Measurements from ENCODE around the gene KCNIP4.

The KCNIP4 gene

DNA sequence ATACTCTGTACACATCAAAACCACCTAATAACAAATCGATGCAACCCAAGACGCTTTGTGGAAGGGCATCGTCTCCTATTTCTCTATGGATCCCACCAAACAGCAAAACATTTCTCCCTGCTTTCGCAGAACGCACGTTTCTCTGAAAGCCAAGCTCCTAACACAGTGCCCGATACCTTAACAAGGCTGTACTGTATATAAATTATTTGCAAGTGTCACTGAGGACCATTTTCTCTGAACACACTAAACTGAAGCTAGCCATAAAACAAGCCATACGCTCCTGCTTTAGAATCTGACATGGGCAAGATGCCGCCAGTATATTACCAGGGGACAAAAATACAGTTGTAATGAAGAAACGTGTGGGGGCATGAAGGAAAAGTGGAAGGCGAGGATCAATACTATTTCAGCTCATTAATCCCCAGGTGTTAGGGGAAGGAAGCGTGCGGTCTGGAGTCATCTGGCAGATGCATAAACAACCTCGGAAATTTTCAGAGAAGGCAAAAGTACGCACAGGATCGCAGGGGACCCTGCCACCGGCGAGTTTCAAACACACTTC, 703 bp downstream of the KCNIP4 start:
- Histone ChIP-seq H3K4me3 (no peak overlapping the region), H3K9ac (ENCODE audit: insufficient read length) (no peak overlapping the region), H3K27ac (no peak overlapping the region), H3K9me3 (ENCODE audit: low read depth, low read length) (no peaks in the 10 kb centered on the region), H3K36me3 (ENCODE audit: insufficient read depth, low read length) (no peaks in the 10 kb centered on the region)
- no peak for DNase-seq (ENCODE audit: low read depth, low spot score)
- no peak for TF ChIP-seq FOXP2 (optimal IDR thresholded peaks at IDR 0.05; ENCODE audit: control extremely low read depth, extremely low read length, insufficient read depth)
- TF ChIP-seq EZH2 (IDR thresholded peaks at IDR 0.05): no peak
- no peak for TF ChIP-seq POLR2AphosphoS5 (IDR thresholded peaks at IDR 0.05; ENCODE audit: borderline replicate concordance, low read depth, low read length)

DNA sequence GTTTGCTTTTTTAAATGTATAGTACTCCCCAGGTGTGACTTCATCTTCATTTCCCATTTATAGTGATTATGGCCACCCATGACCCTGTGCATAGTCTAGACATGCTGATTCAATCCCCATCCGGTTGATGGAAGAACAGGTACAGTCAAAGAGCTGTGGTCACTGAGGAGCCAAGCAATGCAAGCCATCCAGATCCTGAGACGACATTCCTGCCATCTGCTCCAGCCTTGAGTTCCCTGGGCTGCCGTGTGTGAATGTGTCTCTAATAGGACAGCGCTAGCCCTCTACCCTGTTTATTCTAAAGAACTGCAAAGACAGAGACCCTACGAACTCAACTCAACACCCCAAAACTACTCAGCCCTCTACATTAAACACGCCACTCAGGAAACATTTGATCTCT, 1.7 kb downstream of the KCNIP4 start:
- TF ChIP-seq EZH2 (IDR thresholded peaks at IDR 0.05): no peak
- no peaks in the 10 kb centered on the region for H3K9me3 ChIP-seq (ENCODE audit: low read depth, low read length)
- H3K4me3 ChIP-seq: no peak overlapping the region
- H3K9ac ChIP-seq (ENCODE audit: insufficient read length): no peak overlapping the region
- DNase-seq (ENCODE audit: low read depth, low spot score): no peak
- no peaks in the 10 kb centered on the region for H3K36me3 ChIP-seq (ENCODE audit: insufficient read depth, low read length)
- no peak overlapping the region for H3K27ac ChIP-seq

DNA sequence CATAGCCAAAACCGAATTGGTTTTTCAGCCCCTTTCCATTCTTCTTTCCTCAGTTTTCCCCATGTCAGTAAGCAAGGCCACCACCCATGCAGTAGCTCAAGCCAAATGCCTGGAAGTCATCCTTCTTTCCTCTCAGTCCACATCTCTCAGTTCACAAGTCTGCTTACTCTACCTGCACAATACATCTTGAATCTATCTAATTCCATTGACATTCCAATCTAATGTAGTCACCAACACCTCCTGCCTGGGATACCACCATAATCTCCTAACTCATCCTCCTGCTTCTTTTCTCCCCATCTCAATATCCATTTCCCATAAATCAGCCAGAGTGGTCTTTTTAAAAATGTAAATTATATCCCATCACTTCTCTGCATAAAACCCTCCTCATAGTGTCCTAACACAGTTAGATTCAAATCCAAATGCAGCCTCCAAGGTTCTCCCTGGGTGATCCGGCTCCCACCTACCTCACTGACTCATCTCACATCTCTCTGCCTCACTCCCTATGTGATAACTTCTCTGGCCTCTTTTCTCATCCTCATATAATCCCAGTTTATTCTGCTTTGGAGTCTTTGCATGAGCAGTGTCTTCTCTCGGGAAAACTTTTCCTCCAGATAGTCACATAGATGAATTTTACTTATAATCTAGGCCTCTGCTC, 26.9 kb downstream of the KCNIP4 start:
- Histone ChIP-seq H3K4me3 (no peak overlapping the region), H3K9ac (ENCODE audit: insufficient read length) (no peak overlapping the region), H3K27ac (no peak overlapping the region), H3K36me3 (ENCODE audit: insufficient read depth, low read length) (no peaks in the 10 kb centered on the region), H3K9me3 (ENCODE audit: low read depth, low read length) (no peaks in the 10 kb centered on the region)
- no peak for DNase-seq (ENCODE audit: low read depth, low spot score)
- TF ChIP-seq FOXP2 (optimal IDR thresholded peaks at IDR 0.05; ENCODE audit: control extremely low read depth, extremely low read length, insufficient read depth): no peak
- TF ChIP-seq EZH2 (IDR thresholded peaks at IDR 0.05): no peak
- TF ChIP-seq POLR2AphosphoS5 (IDR thresholded peaks at IDR 0.05; ENCODE audit: borderline replicate concordance, low read depth, low read length): no peak

DNA sequence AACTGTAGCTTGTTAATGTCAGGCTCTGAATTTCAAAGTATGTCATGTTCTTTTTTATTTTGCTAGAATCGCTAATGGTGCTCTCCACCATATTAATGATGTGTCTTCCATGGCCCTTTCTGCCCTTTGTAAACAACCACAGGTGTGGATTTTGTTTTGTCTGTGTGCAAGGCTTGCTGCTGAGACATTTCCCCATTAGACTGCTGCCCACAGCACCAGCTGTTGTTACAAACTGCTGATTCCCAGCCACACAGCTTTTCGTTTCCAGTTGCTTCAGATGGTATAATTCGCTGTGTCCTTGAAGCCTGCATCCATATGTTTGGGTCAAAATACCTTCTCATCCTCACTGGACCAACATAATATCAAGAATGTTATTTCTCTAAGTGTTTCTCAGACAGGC, 32.8 kb downstream of the KCNIP4 start:
- H3K9ac ChIP-seq (ENCODE audit: insufficient read length): no peak overlapping the region
- no peaks in the 10 kb centered on the region for H3K36me3 ChIP-seq (ENCODE audit: insufficient read depth, low read length)
- H3K27ac ChIP-seq: no peak overlapping the region
- no peaks in the 10 kb centered on the region for H3K9me3 ChIP-seq (ENCODE audit: low read depth, low read length)
- DNase-seq (ENCODE audit: low read depth, low spot score): no peak
- H3K4me3 ChIP-seq: no peak overlapping the region
- TF ChIP-seq FOXP2 (optimal IDR thresholded peaks at IDR 0.05; ENCODE audit: control extremely low read depth, extremely low read length, insufficient read depth) (no peak), EZH2 (IDR thresholded peaks at IDR 0.05) (no peak), POLR2AphosphoS5 (IDR thresholded peaks at IDR 0.05; ENCODE audit: borderline replicate concordance, low read depth, low read length) (no peak)

DNA sequence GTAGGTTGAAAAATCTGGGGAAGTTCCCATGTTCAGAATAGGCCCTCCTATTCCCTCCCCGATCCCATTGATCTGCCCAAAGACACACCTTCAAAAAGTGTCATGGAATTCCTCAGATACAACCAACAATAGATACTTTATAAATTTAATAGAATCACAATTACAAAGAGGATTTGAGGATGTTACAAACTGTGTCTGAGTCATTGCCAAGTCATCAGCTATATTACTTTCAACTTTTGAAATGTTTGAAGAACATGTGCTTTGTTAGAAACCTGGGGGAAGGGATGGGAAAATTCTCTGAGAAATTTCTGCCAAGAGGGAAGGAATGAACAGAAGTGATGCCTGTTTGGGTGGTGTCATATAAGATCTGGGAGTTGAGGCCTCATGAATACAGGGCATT, 46.7 kb downstream of the KCNIP4 start:
- TF ChIP-seq POLR2AphosphoS5 (IDR thresholded peaks at IDR 0.05; ENCODE audit: borderline replicate concordance, low read depth, low read length) (no peak), FOXP2 (optimal IDR thresholded peaks at IDR 0.05; ENCODE audit: control extremely low read depth, extremely low read length, insufficient read depth) (no peak), EZH2 (IDR thresholded peaks at IDR 0.05) (no peak)
- Histone ChIP-seq H3K9me3 (ENCODE audit: low read depth, low read length) (no peaks in the 10 kb centered on the region), H3K9ac (ENCODE audit: insufficient read length) (no peak overlapping the region), H3K4me3 (no peak overlapping the region), H3K27ac (no peak overlapping the region), H3K36me3 (ENCODE audit: insufficient read depth, low read length) (no peaks in the 10 kb centered on the region)
- DNase-seq (ENCODE audit: low read depth, low spot score): no peak

DNA sequence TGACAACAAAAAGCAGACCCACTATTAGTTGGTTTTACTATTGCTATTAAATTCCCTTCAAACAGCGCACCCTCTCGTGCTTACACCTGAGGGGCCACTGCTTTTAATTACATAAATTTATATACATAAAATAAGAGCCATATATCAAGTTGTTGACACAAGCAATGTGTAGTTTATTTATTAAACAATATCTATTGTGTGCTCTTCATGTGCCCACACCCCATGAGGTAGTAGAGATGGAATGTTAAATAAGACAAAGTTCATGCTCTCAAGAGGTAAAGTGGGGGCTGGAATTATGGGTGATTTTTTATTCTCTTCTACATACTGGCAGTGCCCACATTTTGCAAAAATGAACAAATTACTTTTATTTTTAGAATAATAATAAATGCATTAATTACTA, 47.3 kb downstream of the KCNIP4 start:
- no peaks in the 10 kb centered on the region for H3K36me3 ChIP-seq (ENCODE audit: insufficient read depth, low read length)
- H3K9ac ChIP-seq (ENCODE audit: insufficient read length): no peak overlapping the region
- no peak overlapping the region for H3K4me3 ChIP-seq
- DNase-seq (ENCODE audit: low read depth, low spot score): no peak
- H3K9me3 ChIP-seq (ENCODE audit: low read depth, low read length): no peaks in the 10 kb centered on the region
- TF ChIP-seq EZH2 (IDR thresholded peaks at IDR 0.05) (no peak), POLR2AphosphoS5 (IDR thresholded peaks at IDR 0.05; ENCODE audit: borderline replicate concordance, low read depth, low read length) (no peak), FOXP2 (optimal IDR thresholded peaks at IDR 0.05; ENCODE audit: control extremely low read depth, extremely low read length, insufficient read depth) (no peak)
- H3K27ac ChIP-seq: no peak overlapping the region

DNA sequence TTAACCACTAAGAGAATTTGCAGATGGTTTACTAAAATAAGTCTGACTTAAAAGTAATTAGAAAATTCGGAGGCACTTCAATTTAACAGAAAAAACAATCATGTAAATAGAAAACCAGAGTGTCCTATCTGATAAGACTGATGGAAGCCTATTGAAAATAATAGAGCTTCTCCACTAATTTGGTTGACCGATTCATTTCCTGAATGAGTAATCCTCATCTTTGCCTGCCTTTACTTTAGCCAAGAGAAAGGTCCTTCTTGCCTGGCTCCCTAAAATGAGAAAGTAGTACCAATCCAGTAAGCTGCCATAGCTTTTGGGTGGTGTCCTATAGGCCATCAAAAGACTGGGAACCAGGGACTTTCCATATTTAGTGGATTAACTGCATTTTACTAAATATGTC, 48.4 kb downstream of the KCNIP4 start:
- no peaks in the 10 kb centered on the region for H3K9me3 ChIP-seq (ENCODE audit: low read depth, low read length)
- no peak overlapping the region for H3K9ac ChIP-seq (ENCODE audit: insufficient read length)
- H3K27ac ChIP-seq: no peak overlapping the region
- H3K4me3 ChIP-seq: no peak overlapping the region
- DNase-seq (ENCODE audit: low read depth, low spot score): no peak
- TF ChIP-seq EZH2 (IDR thresholded peaks at IDR 0.05): no peak
- H3K36me3 ChIP-seq (ENCODE audit: insufficient read depth, low read length): no peaks in the 10 kb centered on the region

DNA sequence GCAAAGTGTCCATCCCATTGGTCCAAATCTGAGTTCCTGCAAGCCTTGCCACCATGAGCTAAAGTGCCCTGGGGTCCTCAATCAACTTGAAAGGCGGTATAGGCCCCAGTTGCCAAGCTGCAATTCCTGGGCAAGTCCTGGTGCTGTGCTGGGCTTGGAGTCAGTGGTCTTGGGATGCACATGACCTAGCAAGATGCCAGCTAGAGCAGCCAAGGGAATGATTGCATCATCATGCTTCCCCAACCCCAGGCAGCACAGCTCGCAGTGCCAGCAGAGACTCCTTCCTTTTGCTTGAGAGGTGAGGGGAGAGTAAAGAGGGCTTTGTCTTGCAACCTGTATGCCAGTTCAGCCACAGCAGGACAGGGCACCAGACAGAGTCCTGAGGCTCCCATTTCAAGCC, 50.5 kb downstream of the KCNIP4 start:
- Histone ChIP-seq H3K27ac (no peak overlapping the region), H3K4me3 (no peak overlapping the region), H3K36me3 (ENCODE audit: insufficient read depth, low read length) (no peaks in the 10 kb centered on the region), H3K9ac (ENCODE audit: insufficient read length) (no peak overlapping the region), H3K9me3 (ENCODE audit: low read depth, low read length) (no peaks in the 10 kb centered on the region)
- TF ChIP-seq FOXP2 (optimal IDR thresholded peaks at IDR 0.05; ENCODE audit: control extremely low read depth, extremely low read length, insufficient read depth): no peak
- no peak for TF ChIP-seq EZH2 (IDR thresholded peaks at IDR 0.05)
- no peak for TF ChIP-seq POLR2AphosphoS5 (IDR thresholded peaks at IDR 0.05; ENCODE audit: borderline replicate concordance, low read depth, low read length)
- DNase-seq (ENCODE audit: low read depth, low spot score): no peak

DNA sequence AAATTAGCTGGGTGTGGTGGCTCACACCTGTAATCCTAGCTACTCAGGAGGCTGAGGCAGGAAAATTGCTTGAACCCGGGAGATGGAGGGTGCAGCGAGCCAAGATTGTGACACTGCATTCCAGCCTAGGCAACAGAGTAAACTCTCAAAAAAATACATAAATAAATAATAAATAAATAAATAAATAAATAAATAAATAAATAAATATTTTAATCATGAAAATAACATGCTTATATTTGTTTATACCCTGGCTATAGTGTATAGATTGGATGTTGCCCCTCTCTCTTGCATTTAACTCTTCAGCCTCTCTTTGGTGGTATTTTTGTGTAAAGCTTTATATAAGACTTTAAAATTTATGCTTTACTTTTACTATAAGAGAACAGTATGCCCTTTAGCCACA, 51.8 kb downstream of the KCNIP4 start:
- Histone ChIP-seq H3K27ac (no peak overlapping the region), H3K36me3 (ENCODE audit: insufficient read depth, low read length) (no peaks in the 10 kb centered on the region), H3K9me3 (ENCODE audit: low read depth, low read length) (no peaks in the 10 kb centered on the region), H3K9ac (ENCODE audit: insufficient read length) (no peak overlapping the region), H3K4me3 (no peak overlapping the region)
- DNase-seq (ENCODE audit: low read depth, low spot score): no peak
- TF ChIP-seq EZH2 (IDR thresholded peaks at IDR 0.05) (no peak), FOXP2 (optimal IDR thresholded peaks at IDR 0.05; ENCODE audit: control extremely low read depth, extremely low read length, insufficient read depth) (no peak), POLR2AphosphoS5 (IDR thresholded peaks at IDR 0.05; ENCODE audit: borderline replicate concordance, low read depth, low read length) (no peak)
